Adrenal gland (tissue), 5 donors: ENCODE results near the gene SLC6A18.

Source experiments
- CTCF ChIP-seq, 6 experiments: fragments of 450-650 bp in 4 of 6; fragments of 200-600 bp in 2 of 6; sonication (generic) in 1 of 6; IDR thresholded peaks; 1 replicate in 5 of 6; 2 replicates in 1 of 6; pipeline versions ENCODE4 v1.5.1 to v1.8.0; 2016 to 2021; ENCODE audit warnings: antibody characterized with exemption in 6 of 6, mild to moderate bottlenecking in 2 of 6, moderate library complexity in 1 of 6
- POLR2A ChIP-seq, 2 donors: fragments of 450-650 bp; IDR thresholded peaks; one replicate each; pipeline ENCODE4 v1.6.1; 2017; ENCODE audit warnings: antibody characterized with exemption in 2 of 2, mild to moderate bottlenecking in 2 of 2, moderate library complexity in 1 of 2
- donor health status: DM: no; HTN: no; CAD: no.

- no peak for TF ChIP-seq POLR2A (IDR thresholded peaks at IDR 0.05)
- TF ChIP-seq CTCF (IDR thresholded peaks at IDR 0.05) = no peak
These were observed 32.1 kb upstream of the SLC6A18 start for GRCh38 chr5:1192971-1193590.
